Transverse colon (tissue), 4 donors: ENCODE results near the gene SETD4.

Experiments
- EP300 ChIP-seq: sonication (generic); formaldehyde crosslinking; IDR thresholded peaks from one replicate; pipeline ENCODE4 v1.6.1; 2017; ENCODE audit warnings: antibody characterized with exemption, low read depth
- POLR2A ChIP-seq: fragments of 450-650 bp; IDR thresholded peaks from one replicate; pipeline ENCODE4 v1.6.1; 2016; ENCODE audit warnings: antibody characterized with exemption, mild to moderate bottlenecking, moderate library complexity
- POLR2AphosphoS5 ChIP-seq, 3 donors: sonication (generic); formaldehyde crosslinking; IDR thresholded peaks; one replicate each; pipeline ENCODE4 v1.6.1; 2016; ENCODE audit warnings: antibody characterized with exemption in 3 of 3
- TF ChIP-seq, protein P1 (sequence below), 5 experiments: fragments of 200-600 bp in 3 of 5; fragments of 450-650 bp in 2 of 5; sonication (generic) in 3 of 5; IDR thresholded peaks; 1 replicate in 2 of 5; 2 replicates in 3 of 5; pipeline ENCODE4 v1.5.1; 2016 to 2017; ENCODE audit warnings: antibody characterized with exemption in 5 of 5, inconsistent platforms in 3 of 5, mild to moderate bottlenecking in 2 of 5, moderate library complexity in 1 of 5

DNA sequence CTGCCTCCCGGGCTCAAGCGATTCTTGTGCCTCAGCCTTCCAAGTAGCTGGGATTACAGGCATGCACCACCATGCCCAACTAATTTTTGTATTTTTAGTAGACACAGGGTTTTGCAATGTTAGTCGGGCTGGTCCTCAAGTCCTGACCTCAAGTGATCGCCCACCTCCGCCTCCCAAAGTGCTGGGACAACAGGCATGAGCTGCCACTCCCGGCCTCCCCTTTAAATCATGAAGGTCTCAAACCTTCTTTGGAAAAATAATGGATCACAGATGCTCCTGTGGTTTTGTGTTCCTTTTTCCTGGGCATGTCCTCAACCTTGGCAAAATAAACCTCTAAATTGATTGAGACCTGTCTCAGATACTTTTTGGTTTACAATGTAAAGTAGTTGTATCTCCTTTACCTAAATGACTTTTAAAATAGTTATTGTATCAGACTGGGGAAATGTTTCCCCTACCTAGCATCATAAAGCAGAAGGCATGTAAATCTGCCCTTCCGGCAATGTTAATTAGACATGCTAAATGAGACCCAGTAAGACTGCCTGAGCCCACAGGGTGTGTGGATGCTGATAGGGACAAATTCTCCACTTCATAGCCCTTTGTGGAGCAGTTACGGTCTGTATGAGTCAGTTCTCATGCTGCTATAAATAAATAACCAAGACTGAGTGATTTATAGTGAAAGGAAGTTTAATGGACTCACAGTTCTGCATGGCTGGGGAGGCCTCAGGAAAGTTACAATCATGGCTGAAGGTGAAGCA, 37.3 kb upstream of the SETD4 start:
- TF ChIP-seq POLR2A (no peak), EP300 (no peak), POLR2AphosphoS5 (IDR thresholded peaks at IDR 0.05) (no peak)
- TF ChIP-seq, protein P1, sequence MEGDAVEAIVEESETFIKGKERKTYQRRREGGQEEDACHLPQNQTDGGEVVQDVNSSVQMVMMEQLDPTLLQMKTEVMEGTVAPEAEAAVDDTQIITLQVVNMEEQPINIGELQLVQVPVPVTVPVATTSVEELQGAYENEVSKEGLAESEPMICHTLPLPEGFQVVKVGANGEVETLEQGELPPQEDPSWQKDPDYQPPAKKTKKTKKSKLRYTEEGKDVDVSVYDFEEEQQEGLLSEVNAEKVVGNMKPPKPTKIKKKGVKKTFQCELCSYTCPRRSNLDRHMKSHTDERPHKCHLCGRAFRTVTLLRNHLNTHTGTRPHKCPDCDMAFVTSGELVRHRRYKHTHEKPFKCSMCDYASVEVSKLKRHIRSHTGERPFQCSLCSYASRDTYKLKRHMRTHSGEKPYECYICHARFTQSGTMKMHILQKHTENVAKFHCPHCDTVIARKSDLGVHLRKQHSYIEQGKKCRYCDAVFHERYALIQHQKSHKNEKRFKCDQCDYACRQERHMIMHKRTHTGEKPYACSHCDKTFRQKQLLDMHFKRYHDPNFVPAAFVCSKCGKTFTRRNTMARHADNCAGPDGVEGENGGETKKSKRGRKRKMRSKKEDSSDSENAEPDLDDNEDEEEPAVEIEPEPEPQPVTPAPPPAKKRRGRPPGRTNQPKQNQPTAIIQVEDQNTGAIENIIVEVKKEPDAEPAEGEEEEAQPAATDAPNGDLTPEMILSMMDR (IDR thresholded peaks at IDR 0.05): no peak
